GM12873 (cell line): ENCODE data around the gene GLYATL1.
A peak's percentile ranks its signal among the peaks of the same experiment; 100 is the strongest.

Experiments
- TF ChIP-seq, protein P1 (sequence below): IDR thresholded peaks from 2 replicates; pipeline ENCODE4 v1.5.1; 2012; ENCODE audit warnings: low read depth, mild to moderate bottlenecking, moderate library complexity, low read length, control low read depth; ENCODE audit not compliant: insufficient read depth; ENCODE audit errors: missing control alignments

The GLYATL1 gene

DNA sequence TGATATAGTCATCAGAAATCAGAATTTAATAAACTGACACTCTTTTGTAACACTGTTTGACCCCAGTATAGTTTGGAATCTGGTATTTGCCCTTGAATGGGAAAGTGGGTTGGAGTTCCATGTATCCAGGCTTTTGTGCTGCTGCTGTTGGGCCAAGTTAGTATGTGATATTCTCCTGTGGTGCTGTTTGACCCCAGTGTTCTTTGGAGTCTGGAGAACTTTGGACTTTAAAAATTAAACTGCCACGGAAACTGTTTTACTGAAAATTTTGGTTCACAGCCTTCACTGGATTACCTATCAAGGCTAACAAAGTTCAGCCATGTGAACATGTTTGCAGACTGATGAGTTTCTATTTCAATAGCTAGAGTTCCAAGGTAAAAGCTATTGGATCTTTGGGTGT, 740 bp downstream of the GLYATL1 start:
- TF ChIP-seq, protein P1, sequence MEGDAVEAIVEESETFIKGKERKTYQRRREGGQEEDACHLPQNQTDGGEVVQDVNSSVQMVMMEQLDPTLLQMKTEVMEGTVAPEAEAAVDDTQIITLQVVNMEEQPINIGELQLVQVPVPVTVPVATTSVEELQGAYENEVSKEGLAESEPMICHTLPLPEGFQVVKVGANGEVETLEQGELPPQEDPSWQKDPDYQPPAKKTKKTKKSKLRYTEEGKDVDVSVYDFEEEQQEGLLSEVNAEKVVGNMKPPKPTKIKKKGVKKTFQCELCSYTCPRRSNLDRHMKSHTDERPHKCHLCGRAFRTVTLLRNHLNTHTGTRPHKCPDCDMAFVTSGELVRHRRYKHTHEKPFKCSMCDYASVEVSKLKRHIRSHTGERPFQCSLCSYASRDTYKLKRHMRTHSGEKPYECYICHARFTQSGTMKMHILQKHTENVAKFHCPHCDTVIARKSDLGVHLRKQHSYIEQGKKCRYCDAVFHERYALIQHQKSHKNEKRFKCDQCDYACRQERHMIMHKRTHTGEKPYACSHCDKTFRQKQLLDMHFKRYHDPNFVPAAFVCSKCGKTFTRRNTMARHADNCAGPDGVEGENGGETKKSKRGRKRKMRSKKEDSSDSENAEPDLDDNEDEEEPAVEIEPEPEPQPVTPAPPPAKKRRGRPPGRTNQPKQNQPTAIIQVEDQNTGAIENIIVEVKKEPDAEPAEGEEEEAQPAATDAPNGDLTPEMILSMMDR, result no peak

DNA sequence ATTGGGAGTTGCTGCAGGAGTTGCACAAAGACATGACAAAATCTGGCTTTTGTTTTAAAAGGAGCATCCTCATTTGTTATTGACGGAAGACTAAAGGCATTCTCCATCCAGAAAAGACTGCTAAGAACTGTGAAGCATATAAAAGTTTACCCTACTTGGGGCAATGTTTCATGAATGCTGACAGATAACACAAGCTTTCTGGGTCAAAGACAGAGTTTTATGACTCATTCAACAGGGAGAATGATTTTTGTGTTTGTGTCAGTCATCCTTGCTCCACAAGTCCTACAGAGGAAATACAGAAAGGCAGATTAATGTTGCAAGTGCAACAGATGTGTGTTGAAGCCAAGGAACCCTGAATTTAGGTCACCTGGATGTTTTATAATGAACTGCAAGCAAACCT, 2.5 kb downstream of the GLYATL1 start:
- TF ChIP-seq, protein P1, result no peak

DNA sequence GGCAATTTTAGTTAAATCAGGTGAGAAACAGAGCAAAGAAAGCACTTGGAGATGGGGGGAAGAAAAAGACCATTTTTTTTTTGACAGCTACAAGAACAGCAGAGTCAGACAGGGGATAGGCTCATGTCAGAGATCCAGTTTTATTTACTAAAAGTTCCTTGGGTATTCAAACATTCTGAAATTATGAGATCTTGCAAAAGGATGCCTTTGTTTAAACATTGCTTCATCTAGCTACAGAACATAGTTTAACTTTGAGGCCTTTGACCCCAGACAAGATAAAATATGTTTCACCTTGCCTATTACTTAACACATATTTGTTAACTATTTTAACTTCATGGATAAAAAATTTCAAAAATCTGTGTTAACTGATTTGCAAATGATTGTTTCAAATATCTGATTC, 6.4 kb downstream of the GLYATL1 start:
- TF ChIP-seq, protein P1, result no peak

DNA sequence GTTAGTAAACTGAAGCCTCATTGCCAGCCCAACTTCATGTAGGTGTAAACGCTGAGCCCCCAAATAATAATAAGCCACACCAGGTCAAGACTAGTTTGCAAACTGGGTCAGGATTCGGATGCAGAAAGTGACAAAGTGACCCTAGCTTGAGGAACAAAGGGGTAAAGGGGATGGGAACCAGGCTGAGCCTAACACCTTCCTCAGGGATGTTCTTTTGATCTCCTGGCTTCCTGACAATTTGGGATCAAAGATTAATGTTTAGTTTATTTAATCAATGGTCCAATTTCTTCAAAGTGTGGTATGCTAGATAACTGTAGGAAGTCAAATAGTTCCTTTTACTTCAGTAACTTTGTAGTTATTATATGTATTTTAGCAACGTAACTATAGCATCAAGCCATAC, 9.9 kb downstream of the GLYATL1 start:
- TF ChIP-seq, protein P1, result no peak

DNA sequence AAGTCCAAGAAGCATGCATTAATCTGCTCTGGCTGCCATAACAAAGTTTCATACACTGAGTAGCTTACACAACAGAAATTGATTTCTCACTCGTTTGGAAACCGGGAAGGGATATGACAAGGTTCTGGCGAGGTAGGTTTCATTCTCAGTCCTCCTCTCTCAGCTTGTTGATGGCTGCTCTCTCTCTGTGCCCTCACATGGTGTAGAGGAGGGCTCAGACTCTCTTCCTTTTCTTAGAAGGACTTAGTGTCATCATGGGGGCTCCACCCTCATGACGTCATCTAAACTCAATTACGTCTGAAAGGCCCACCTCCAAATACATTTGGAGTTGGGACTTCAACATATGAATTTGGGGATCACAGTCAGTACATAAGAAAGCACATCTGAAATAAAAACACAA, 18.6 kb downstream of the GLYATL1 start:
- TF ChIP-seq, protein P1, result no peak

DNA sequence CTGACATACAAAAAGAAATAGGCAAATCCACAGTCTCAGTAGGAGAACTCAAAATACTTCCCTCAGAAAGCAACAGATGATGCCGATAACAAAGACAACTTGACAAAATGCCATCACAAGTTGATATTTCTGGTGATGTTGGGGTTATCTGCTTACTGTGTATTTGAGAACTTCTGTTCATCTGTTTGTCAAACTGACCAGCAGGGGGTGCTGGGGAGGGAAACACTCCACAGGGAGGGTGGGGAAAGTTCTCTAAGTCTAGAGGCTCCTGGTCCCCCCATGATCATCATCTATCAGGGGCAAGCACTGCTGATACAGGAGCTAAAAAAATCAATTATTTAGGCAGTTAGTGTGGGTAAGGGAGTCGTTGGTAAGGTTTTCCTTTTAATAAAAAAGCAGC, 19.2 kb downstream of the GLYATL1 start:
- TF ChIP-seq, protein P1, result peak; percentile 62

DNA sequence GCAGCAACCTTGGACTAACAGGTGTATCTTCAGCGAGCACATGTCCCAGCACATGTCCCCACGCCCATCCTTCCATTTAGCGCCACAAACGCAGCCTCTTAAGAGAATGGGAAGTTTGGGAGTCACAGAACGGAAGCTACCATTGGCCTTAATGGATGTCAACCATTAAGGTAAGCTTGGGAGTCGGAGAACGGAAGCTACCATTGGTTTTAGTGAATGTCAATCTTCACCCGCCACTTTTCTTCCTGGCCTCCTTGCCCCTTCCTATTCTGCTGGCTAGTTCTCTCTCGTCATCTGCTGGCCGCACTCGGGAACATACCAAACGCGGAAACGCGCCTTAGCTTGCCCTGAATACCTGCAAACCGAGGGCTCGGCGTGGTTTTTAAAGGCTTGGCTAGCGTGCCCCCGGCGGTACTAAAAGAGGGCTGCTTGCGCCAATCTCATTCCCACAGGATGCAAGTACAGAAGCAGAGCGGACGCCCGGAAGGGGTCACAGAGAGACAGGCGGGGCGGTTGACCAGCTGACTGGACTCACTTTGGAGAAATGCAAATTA, 24.3 kb downstream of the GLYATL1 start:
- TF ChIP-seq, protein P1, result no peak
